SKM-1 (cell line): ENCODE data around the gene CLRN2.

Source experiments
- DNase-seq: peaks from one replicate; lab custom pipeline; 2025; ENCODE audit not compliant: unreplicated experiment; lab: John Stamatoyannopoulos, UW

Gene CLRN2, protein sequence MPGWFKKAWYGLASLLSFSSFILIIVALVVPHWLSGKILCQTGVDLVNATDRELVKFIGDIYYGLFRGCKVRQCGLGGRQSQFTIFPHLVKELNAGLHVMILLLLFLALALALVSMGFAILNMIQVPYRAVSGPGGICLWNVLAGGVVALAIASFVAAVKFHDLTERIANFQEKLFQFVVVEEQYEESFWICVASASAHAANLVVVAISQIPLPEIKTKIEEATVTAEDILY

DNA sequence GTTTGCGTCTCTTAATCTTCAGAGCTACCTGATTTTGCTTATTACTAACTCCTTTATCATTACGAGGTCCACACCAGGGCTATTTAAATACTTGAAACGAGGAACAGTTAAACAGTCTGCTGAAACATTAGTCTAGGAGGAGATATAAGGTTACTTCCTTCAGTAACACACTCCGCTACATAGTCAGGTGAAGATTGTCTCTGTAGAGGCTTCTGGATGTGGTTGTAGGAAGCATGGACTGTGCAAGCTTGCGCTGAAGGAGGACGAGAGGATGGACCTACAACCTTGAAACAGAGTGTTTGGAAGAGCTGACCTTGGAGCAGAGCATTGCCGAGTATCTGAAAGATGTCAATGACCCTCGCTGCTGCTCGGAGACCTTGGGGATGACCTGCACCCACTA is at the start of gene CLRN2:
CLRN2 (plus strand) TSS at position 301 of the 400 bp plus-strand sequence. CDS start 102 bp downstream, outside the sequence.
- DNase-seq: no peak

DNA sequence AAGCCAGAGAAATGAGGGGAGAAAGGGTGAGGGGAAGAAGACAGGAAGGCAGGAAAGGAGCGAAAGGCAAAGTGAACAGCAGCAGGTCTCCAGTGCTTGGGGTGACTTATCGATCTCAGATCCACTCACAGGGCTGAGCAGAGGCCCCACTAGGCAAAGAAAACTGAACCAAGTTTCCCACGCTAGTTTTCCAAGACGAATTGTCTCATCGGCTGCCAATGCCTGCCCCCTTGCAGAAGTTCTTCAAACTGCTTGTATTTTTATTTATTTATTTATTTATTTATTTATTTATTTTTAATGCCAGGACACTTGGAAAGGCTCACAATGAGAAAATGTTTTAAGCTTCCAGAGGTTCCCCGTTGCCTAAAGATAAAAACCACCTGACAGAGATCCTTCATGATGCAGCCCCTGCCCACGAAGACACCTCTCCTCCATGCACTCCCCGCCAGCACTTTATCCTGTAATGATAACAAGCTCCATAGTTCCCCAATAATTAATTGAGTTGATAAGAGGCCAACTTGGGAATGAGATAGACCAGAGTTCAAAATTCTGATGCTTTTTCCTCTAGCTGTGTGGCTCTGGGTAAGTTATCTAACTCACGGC is 46.2 kb upstream of the CLRN2 start:
- DNase-seq: no peak

DNA sequence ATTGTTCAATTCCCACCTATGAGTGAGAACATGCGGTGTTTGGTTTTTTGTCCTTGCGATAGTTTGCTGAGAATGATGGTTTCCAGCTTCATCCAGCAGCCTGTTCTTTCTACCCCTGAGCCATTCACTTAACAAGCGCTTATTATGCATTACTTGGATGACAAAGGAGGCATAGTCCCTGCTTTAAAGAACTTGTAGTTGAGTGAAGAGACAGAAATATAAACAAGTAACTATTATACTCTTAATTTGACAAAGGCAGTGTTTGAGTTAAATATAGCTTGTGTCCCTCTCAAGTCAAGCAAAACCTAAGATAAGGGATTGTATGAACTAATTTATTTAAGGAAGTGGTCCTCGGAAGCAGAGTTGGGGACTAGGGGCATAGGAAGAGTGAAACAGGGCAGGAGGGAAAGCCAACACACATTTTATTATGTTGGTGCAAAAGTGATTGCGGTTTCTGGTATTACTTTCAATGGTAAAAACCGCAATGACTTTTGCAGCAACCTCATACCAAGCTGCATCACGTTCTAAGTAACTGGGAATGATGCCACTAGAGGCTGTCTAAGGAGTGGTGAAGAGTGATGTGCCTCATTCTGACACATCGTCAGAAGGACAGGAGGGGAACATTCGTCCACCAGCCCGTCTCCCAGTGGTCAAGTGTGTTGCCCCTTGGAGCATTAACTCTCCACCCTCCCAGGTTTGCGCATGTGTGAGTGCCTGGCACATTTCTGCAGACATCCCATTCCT is 44.9 kb upstream of the CLRN2 start:
- DNase-seq: no peak

DNA sequence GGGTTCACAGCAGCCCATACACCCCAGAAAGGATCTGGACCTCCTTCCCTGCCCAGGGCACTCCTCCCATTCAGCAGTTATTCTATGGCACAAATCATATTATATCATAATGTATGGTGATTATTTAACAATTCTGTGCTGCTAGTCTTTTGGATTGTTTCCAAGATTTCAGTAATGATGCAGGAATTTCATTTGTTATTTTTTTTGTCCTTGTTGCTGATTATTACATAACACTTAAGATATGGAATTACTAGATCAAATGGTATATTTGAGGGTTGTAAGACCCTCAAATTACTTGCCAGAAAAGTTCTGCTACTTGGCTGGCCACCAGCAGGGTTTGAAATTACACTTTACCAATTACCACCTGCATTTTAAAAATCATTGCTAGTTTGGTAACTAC is 39.5 kb upstream of the CLRN2 start:
- DNase-seq: no peak

DNA sequence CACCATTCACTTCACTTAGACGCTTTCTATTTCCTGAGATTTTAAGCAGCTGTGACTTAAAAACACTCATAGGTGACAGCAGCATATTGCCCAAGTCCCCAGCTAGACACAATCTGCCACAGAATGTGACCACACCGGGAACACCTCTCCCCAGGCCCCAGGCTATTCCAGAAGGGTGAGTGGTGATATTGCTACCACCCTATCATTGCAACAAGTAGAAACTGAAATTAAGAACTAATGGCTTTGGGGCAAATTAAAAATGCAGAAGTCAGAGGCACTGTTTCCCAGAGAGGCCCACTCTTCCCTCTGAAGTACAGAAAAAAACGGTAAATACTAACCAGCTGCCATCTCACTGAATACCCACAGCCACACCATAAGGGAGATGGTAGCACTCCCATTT is 38.1 kb upstream of the CLRN2 start:
- no peak for DNase-seq

DNA sequence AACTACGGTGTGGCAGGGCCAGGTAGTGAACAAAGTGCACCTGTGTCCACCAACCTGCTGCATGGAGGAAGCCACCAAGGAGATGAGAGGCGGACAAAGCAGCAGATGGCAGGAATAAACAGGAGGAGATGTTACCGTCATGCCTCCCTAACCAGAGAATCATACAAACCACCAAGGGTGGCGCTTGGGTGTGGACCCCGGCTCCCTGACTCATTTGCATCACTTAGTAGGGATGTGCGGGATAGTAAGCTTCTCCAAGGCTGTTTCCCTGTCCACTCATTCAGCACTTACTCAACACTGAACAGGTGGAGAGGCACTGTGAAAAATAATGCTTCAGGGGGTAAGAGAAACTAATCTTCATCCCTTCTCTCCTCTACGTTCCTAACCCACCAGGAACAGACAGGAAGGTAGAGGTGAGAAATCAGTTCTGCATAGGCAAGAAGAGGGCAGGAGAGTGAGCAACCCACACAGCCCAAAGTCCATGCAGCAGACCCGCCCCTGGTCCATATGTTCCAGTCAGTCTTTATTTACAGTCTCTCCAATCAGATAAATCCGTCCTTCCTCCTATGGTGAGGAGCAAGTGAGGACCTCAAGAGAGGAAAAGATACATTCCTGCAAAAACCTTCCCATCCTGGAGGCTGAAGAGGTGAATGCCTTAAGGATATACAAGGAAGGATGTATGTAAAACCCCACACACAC is 37.0 kb upstream of the CLRN2 start:
- DNase-seq: no peak

DNA sequence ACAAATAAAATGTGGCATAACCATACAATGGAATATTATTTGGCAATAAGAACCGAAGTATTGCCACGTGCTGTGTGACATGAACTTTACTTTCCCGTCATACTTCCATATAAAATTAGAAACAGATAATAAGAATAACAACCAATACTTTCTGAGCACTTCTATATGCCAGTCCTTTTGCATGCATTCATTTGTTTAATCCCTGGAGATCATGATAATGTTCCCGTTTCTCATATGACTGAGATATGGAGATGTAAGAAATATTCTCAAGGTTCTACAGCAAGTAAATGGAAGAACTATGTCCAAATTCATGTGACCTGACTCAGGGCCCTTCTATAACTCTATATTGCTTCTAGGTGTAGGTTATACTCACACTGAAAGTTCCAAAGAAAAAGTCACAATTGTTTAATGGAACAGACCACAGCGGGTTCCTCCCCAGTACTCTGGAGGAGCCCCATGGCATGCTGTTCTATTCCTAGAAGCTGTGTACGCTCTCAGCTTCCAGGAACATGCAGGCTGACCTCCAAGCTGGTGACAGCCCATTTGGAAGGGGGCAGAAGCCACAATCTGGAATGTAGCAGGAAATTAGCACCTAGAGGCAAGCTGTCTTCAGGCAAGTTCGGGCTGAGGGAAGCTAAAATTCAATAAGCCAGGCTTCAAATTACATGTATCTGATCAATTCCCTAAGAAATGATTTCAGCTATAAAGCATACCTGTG is 34.6 kb upstream of the CLRN2 start:
- no peak for DNase-seq

DNA sequence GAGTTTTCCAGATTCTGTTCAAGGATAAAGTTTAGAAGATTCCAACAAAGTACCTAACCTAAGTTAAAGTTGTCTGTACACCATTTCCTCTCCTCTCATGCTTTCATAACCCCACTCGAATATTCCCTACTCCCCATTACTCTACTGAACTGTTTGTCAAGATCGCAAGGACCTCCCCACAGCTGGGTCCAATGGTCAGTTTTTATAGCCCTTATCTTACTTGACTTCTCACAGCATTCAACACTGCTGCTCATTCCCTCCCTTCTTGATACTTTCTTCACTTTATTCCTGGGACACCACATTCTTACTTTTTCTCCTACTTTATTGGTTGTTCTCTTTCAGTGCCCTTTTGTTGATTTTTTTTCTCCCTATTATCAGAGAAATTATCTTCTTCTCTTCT is 34.0 kb upstream of the CLRN2 start:
- DNase-seq: no peak

DNA sequence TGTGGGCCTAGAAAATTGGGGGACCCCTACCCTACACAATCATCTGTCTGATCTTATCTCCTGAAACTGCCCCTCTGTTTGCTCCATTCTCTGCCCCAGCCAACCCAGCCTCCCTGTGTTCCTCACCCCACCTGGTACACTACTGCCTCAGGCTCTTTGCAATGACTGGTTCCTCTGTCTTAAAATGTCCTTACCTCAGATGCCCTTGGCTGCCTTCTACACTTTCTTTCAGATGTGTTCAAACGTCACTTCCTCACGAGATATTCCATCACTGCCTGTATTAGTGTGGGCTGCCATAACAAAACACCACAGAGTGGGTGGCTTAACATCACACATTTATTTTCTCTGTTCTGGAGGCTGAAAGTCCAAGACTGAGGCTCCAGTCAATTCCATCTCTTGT is 32.2 kb upstream of the CLRN2 start:
- no peak for DNase-seq

DNA sequence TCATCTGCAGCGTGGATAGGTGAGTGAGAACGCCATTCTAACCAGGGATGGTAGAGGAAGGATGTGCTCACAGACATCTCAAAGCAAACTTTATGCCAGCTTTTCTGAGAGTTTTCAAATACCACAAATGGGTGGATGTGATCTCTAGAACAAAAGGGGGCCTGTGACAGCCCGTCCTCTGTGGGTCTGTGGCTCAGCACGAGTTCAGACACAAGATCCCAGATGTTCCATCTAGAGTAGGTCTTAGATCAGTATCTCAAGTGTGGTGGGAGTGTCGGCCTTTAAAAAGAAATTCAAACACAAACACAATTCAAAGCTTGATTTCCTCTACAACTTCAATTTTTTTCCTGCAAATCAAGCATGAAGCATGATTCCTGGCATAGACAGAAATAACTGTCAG is 25.8 kb upstream of the CLRN2 start:
- no peak for DNase-seq

DNA sequence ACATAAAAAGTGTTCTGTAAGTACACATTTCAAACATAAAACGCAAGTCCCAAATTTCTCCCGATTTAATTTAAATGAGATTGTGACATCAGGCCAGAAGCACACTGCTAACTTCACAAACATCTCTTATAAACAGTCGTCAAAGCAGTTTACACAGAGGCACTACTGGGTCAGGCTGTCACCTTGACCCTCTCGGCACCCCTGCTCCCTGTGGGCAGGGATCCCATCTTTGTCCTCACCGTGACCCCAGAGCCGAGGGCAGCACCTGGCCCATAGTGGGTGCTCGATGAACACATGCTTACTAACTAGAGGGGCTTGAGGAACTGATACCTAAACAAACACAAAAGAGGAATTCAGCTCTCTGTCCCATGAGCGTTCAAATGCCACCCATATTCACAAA is 25.2 kb upstream of the CLRN2 start:
- DNase-seq: no peak

DNA sequence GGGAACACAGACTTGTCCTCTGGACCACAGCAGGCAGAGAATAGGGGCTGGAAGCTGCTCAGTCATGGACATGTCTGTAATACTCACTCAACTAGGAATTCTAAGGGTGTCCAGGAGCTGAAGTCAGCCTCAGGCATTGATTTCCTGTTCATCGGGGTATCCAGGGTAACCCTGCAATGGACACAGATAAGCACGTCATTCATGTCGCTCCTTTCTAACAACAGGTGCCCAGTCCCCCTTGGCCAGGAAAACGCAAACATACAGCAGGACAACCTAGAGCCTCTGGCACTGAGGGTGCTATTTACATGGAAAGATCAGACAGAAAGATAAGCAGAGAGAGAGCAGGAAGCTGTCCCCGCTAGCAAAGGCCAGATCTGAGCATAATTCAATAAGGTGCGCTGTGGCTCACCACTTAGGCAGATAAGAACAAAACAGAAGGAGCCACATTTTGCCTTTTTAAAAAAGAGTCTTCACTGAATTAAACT is 24.3 kb upstream of the CLRN2 start:
- DNase-seq: no peak

DNA sequence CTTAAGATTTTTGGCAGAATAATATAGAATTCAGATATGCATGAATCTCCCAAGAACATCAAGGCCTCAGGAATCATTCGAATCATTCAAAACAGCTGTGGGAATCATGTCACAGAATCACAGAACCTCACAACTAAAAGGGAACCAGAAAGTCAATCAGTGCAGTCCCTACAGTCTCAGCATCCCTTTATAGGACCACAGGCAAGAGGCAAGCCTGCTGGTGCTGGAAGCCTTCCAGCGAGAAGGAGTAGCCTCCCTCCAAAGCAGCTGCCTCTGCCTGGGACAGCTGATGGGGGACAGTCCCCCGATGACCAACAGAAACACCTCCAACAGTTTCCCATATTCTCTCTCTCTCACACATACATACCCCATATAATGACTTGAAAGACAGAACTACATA is 23.8 kb upstream of the CLRN2 start:
- no peak for DNase-seq

DNA sequence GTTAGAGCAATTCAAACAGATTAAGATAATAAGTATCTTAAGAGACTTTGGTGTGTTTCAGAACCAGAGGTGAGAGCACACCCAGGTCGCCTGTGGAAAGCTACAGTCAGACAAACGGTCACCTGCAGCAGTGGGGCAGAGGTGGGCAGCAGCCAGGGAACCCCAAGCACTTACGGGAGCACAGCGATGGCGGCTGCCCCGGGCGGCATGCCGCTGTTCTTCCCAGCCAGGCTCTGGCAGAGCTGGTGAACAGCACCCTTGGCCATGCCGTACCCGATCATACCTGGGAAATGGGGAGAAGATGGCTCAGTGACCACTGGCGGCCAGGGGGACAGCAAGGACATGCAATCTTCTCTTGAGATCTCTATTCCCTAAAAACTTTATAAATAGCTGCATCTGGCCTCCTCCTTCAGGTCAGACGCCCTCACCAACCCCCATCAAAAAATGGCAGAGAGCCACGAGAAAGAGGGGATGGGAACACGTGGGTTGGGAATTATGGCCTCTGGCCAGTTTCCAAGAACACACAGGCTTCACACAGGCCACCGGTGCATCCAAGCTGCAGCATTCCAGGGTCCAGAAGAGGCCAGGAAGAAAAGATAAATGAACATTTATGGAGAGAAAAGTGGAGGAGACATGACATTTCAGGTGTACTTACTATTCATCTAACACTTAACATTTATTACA is 22.8 kb upstream of the CLRN2 start:
- DNase-seq: no peak

DNA sequence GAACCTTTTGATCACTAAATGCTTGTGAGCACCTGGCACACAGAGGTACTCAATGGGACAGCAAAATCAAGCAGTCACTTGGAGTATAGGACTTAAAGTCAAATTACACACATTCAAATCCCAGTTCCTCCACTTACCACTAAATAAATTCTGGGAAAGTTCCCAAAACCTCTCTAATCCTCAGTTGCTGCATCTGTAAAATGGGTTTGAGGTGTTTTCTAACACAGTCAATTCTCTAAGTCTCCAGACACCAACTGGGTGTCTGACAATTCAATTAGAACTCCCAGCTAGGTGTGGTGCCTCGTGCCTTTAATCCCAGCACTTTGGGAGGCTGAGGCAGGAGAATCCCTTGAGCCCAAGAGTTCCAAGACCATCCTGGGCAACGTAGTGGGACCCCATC is 22.1 kb upstream of the CLRN2 start:
- no peak for DNase-seq

DNA sequence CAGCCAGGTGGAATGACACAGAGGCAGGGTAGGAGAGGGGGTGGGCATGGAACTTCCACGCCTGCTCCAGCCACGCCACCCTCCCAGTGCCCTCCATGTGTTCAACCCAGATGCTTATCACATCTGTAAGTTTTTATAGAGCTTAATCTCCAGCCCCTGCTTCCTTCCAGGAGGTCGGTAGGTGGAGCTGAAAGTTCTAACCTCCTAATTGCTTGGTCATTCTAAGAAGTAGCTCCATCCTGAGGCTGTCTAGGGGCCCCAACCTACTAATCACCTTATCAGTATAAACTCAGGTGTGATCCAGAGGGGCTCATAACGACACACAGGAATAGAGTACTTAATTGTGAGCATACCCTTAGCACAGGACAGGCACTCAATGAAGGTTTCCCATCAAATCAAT is 21.3 kb upstream of the CLRN2 start:
- no peak for DNase-seq

DNA sequence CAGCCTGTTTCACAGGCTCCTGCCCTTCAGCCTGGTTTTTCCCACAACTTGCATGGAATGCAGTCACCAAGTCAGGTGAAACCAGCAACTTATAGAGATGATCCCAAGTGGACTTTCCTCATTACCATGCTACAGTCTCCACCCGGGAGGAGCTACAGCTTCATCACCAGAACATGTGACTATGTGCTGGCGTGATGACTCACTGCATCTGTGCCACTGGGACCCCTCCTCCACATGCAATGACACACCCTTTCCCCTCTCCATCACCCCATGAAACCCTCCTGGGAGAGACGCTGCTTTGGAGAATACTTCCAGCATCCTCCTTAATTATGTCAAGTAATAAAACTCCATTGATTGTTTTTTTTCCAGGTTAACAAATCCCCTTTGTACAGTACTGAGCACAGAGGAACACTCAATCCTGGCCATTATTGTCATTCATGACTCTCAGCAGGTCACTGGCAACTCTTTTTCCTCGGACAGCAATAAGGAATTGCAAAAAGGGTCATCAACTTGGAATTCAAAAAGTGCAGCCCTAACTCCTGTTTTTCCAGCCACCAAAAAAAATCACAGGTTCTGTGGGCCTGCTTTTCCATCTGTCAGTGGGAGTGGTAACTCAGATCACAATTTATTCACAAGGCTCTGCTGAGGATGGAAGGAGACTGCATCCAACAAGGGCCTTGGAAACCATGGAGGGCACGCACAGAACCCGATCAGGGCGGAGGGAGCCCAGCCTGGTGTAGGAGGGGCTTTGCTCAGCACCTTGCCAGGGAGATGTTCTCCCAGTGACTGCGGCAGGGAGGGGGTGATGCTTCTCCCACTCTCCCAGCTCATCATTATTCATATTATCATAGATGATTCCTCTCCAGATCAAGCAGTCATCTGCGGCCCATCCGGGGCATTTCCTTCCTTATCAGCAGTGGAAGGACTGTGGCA is 20.4 kb upstream of the CLRN2 start:
- DNase-seq: no peak

DNA sequence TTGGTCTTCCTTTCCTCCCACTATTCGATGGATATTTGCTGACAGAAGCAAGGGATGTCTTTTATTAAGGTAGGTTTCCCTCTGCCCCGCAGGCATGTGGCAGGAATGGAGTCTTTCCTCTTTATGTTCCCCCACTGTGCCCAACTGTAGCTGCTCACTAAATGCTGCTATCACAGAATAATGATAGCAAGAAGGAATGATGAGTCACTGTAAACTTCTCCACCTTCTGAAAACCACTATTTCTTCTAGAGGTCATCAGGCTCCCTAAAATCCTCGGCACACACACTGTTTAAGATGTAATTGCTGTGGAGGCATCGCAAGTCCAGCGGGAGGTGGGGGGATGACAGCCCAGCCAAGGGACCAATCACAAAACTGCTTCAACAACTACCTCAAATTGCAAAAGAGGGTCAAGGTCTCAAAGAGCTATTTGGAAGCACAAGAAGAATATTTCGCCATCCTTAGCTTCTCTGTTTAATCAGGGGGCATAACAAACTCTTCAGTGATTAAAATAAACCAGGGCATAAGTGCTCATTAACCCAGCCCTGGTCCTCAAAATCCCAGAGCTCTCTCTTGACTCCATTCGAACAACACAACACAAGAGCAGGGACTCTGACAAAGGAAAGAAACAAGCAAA is 17.0 kb upstream of the CLRN2 start:
- DNase-seq: no peak

DNA sequence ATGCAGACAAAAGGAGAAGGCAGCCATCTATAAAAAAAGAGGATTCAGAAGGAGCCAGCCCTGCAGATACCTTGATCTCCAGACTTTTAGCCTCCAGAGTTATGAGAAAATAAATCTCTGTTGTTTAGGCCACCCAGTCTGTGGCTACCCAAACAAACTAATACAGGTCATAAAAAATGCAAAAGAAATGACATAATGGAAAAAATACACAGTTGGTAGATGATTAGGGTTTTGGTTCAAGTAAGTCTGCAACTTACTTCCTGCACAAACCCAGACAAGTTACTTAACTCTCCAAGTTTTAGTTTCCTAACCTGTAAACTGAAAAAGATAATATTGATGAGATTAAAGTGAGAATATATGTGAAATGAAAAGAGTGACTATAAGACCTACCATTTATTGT is 14.4 kb upstream of the CLRN2 start:
- DNase-seq: no peak
